Measurements from ENCODE around the gene PCSK7. TPM values are rescaled to one million over a fixed set of nuclear protein-coding genes. Genes with fewer than 3 reads are reported as not detected.

The PCSK7 gene
- total and polyA plus RNA-seq, 12 donors = 20.5 to 47.0 (median 28.2) TPM

- 90 to 91% methylated on average over 4 of the region's 4 CpGs for WGBS, 2 donors
- Histone ChIP-seq H3K27ac (no peak overlapping the region), H3K4me1 (peaks cover 0 to 29% (median 20%) of the 10 kb centered on the region in 9 donors), H3K27me3 (no peaks in the 10 kb centered on the region), H3K4me3 (no peak overlapping the region), H3K9me3 (no peaks in the 10 kb centered on the region), H3K36me3 (peaks cover 4 to 73% (median 28%) of the 10 kb centered on the region in 9 donors)
- no peak for TF ChIP-seq CTCF (IDR thresholded peaks at IDR 0.05)
- DNase-seq (no peak), ATAC-seq (no peak)
- intact Hi-C loops (cut with DNase I) = no loop called here
Observed at GRCh38 chr11:117195258-117195657, 36.6 kb downstream of the PCSK7 start.

- Histone ChIP-seq H3K27ac (no peak overlapping the region), H3K4me3 (no peak overlapping the region), H3K9me3 (no peaks in the 10 kb centered on the region), H3K27me3 (no peaks in the 10 kb centered on the region), H3K4me1 (peaks cover 0 to 21% (median 18%) of the 10 kb centered on the region in 9 donors), H3K36me3 (peaks cover 4 to 83% (median 38%) of the 10 kb centered on the region in 9 donors)
- DNase-seq = no peak
- 75 to 90% methylated on average over 5 of the region's 5 CpGs for WGBS, 2 donors
- intact Hi-C loops (cut with DNase I) = no loop called here
- TF ChIP-seq CTCF (IDR thresholded peaks at IDR 0.05) = no peak
- no peak for ATAC-seq
Observed at GRCh38 chr11:117194267-117194666, 37.6 kb downstream of the PCSK7 start.

GRCh38 chr11:117193130-117194020 is 38.5 kb downstream of the PCSK7 start:
- no peaks in the 10 kb centered on the region for H3K9me3 ChIP-seq
- no peak for DNase-seq
- no peak overlapping the region for H3K27ac ChIP-seq
- no peaks in the 10 kb centered on the region for H3K27me3 ChIP-seq
- no peak overlapping the region for H3K4me3 ChIP-seq
- peaks cover 4 to 92% (median 47%) of the 10 kb centered on the region in 9 donors for H3K36me3 ChIP-seq
- intact Hi-C loops (cut with DNase I) = no loop called here
- no peak for ATAC-seq
- peaks cover 0 to 20% (median 10%) of the 10 kb centered on the region in 9 donors for H3K4me1 ChIP-seq
- WGBS, 2 donors = 94 to 95% methylated on average over 15 of the region's 15 CpGs
- TF ChIP-seq CTCF (IDR thresholded peaks at IDR 0.05) = no peak

GRCh38 chr11:117192401-117192875 is 39.4 kb downstream of the PCSK7 start:
- H3K9me3 ChIP-seq = no peaks in the 10 kb centered on the region
- no peak for TF ChIP-seq CTCF (IDR thresholded peaks at IDR 0.05)
- 94 to 96% methylated on average over 17 of the region's 17 CpGs for WGBS, 2 donors
- no peak overlapping the region for H3K27ac ChIP-seq
- peaks cover 4 to 96% (median 56%) of the 10 kb centered on the region in 9 donors for H3K36me3 ChIP-seq
- no peak for ATAC-seq
- intact Hi-C loops (cut with DNase I) = no loop called here
- no peak for DNase-seq
- H3K4me3 ChIP-seq = no peak overlapping the region
- no peaks in the 10 kb centered on the region for H3K27me3 ChIP-seq
- peaks cover 0 to 17% (median under 1%) of the 10 kb centered on the region in 9 donors for H3K4me1 ChIP-seq
